NCI-H1092 (cell line): Measurements from ENCODE around the gene SIGLECL1.
"Not testable (repeated sequence)": the region's sequence is repeated elsewhere in the genome, so short reads cannot be mapped to it uniquely, and the experiment has no call there.

Experiments used
- DNase-seq: peaks from one replicate; lab custom pipeline; 2025; lab: John Stamatoyannopoulos, UW

SIGLECL1 gene

DNA sequence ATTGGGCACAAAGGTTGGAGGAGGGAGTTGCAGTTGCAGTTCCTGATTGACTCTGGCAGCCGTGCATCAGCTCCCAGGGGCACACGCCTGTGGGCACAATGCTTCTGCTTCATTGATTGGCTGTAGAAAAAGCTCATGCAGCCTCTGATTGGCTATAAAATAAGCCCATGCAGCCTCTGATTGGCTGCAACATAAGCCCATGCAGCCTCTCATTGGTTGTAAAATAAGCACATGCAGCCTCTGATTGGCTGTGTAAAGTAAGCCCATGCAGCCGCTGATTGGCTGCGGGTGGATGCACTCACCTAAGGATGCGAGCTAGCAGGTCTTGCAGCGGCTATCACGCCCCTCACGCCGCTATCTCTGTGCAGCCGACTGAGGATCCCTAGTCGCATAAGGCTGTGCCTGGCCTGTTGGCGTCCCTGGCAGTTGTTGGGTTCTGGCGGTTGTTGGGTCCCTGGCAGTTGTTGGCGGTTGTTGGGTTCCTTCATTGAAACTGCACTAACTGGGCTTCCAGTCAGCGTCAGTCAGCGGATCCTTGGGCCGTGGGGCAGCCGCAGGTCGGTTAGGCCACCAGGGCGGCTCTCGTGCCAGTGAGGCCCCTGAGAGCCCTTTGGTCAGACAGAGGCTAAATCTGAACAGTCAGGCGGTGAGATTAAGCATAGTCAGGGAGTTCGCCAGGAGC, at the start of gene SIGLECL1:
Gene SIGLECL1, plus strand, starts transcription at position 295 of the 682 bp plus-strand sequence. CDS start 12,993 bp downstream, outside the sequence.
- no peak for DNase-seq

DNA sequence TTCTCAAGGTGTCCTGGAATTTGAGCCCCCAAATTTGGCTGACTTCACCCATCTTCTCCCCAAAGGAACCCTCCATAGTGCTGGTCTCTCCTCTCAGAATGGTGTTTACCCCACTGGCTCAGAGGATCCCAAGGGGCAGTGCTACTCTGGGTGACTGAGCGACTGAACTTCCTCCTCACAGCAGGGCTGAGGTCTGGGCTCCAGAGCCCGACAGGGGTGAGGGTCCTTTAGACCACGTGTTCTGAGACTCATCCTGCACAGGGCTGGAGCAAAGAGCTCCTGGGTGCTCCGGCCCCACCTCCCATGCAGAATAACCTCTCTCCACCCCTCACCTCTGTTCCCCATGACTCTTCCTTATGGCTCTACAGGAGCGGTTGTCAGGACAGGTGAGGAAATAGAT, 49.2 kb upstream of the SIGLECL1 start:
- DNase-seq: no peak

- DNase-seq: no peak
These were observed 47.0 kb upstream of the SIGLECL1 start for GRCh38 chr19:51203916-51204315.

DNA sequence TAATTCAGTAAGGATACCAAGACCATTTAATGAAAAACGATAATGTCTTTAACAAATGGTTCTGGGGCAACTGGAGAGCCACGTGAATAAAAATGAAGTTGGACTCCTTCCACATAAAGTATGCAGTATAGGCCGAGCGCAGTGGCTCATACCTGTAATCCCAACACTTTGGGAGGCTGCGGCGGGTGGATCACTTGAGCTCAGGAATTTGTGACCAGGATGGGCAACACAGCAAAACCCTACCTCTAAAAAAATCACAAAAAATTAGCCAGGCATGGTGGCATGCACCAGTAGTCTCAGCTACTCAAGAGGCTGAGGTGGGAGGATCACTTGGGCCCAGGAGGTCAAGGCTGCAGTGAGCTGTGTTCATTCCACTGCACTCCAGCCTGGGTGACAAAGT, 46.6 kb upstream of the SIGLECL1 start:
- DNase-seq: no peak

DNA sequence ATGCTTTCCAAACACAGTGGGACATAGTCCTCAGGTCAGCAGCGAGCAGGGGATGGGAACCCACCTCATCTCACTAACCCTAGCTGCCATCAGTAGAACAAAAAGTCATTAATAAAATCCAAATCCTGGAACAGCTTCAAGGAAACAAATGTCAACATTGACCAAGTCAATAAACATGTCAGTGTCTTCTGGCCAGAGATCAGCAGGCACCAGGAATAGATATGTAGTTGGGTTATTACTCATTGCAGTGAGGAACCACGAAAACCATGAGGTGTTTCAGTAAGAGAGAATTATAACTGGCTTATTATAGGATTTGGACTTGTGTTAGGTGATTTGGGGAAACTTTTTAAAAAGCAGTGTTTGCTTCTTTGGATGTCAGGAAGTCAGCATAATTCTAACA, 43.1 kb upstream of the SIGLECL1 start:
- no peak for DNase-seq

DNA sequence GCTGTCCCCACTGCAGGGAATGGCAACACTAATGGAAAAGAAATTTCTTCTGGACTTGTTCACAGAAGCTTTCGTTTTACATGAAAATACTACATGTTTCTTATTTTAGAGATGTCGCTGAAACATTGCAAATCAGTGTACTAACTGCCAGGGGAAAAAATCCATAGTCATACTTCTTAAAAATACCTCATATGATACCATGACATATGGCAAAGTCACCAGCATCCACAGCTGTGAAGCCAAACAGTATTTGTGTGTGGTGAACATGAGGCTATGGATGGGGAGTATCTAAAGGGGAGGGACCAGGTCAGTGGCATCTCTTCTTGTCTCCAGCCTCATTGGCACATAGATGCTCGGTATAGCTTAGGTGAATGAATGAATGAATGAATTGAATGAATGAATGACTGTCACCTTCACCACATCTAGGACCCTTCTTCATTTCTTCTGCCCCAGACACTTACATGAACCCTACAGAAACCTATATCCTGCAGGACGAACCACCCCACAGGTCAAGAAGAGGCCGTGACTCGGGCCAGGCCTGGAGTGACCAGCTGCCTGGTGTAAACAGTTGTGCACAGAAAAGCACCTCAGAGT, 40.6 kb upstream of the SIGLECL1 start:
- no peak for DNase-seq

- DNase-seq: not testable (repeated sequence)
These were observed 40.0 kb upstream of the SIGLECL1 start for GRCh38 chr19:51210874-51211361.

- no peak for DNase-seq
These were observed 39.0 kb upstream of the SIGLECL1 start for GRCh38 chr19:51211833-51212232.

DNA sequence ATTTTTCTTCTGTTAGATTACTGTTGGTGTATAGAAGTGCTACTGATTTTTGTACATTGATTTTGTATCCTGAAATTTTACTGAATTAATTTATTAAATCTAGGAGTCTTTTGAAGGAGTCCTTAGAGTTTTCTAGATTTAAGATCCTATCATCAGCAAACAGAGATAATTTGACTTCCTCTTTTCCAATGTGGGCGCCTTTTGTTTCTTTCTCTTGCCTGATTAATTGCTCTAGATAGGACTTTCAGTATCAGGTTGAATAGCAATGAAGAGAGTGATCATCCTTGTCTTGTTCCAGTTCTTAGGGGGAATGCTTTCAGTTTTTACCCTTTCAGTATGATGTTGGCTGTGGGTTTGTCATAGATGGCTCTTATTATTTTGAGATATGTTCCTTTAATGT, 31.6 kb upstream of the SIGLECL1 start:
- DNase-seq: no peak

- DNase-seq: no peak
These were observed 30.9 kb upstream of the SIGLECL1 start for GRCh38 chr19:51219971-51220370.

GRCh38 chr19:51220996-51221395, 29.9 kb upstream of the SIGLECL1 start:
- no peak for DNase-seq

DNA sequence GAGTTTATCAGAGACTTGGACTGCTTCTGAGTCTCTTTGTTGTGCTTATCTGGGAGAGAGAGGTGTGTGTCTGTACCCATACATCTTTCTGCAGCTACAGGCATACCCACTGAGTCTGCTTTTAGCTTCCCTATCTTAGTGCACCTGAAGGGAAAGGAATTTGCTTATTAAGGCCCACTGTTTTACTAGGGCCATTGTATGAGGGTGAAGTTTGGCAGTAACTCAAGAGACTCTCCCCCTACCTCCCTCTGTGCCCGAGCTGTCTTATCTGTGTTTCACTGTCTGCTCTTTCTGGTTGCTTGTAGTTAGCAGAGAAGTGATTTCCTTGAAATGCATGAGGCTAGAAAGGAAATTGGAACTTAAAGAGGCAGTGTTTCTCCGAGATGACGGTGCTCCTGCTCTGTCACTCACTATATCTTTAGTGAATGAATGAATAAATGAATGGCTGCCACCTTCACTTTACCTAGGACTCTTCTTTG, 26.7 kb upstream of the SIGLECL1 start:
- no peak for DNase-seq

- DNase-seq: not testable (repeated sequence)
These were observed 25.9 kb upstream of the SIGLECL1 start, which contains the start of gene CD33 for GRCh38 chr19:51224898-51225393. CD33 (plus strand) TSS chr19:51225080; CDS start chr19:51225119, 39 bp downstream.

DNA sequence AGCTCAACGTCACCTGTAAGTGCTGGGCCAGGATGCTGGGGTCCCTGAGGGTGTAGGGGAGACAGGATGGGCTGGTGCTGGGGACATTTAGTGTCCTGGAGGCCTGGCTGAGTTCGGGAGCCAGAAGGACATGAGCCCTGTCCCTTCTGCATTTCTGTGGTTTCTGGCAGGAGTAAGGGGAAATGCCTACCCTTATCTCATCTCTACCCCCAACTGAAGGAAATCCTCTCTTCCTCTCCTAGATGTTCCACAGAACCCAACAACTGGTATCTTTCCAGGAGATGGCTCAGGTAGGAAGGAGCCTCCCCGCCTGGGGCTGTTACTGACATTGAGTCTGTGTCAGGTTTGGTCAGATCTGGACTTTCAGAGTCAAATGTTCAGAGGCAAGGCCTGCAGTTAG, 24.8 kb upstream of the SIGLECL1 start:
- no peak for DNase-seq

DNA sequence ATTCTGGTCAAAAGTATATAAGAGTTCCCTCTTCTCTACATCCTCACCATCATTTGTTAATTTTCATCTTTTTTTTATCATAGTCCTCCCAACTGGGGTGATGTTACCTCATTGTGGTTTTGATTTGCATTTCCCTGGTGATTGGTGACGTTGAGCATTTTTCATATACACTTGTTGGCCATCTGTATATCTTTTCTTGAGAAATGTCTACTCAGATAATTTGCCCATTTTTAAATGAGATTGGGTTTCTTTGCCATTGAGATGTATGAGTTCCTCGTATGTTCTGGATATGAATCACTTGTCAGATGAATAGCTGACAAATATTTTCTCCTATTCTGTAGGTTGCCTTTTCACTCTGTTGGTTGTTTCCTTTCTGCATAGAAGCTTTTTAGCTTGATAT, 23.6 kb upstream of the SIGLECL1 start:
- no peak for DNase-seq

DNA sequence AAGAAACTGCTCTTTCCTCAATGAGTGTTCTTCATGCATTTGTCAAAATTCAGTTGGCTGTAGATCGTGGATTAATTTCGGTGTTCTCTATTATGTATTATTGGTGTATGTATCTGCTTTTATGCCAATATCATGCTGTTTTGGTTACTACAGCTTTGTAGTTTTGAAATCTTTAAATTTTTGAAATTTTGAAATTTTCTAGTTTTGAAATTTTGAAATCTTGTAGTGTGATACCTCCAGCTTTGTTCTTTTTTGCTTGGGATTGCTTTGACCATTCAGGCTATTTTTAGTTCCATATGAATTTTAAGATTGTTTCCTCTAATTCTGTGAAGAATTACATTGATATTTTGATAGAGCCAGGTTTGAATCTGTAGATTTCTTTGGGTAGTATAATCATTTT, 22.9 kb upstream of the SIGLECL1 start:
- no peak for DNase-seq

GRCh38 chr19:51240866-51241265, 10.0 kb upstream of the SIGLECL1 start:
- no peak for DNase-seq

DNA sequence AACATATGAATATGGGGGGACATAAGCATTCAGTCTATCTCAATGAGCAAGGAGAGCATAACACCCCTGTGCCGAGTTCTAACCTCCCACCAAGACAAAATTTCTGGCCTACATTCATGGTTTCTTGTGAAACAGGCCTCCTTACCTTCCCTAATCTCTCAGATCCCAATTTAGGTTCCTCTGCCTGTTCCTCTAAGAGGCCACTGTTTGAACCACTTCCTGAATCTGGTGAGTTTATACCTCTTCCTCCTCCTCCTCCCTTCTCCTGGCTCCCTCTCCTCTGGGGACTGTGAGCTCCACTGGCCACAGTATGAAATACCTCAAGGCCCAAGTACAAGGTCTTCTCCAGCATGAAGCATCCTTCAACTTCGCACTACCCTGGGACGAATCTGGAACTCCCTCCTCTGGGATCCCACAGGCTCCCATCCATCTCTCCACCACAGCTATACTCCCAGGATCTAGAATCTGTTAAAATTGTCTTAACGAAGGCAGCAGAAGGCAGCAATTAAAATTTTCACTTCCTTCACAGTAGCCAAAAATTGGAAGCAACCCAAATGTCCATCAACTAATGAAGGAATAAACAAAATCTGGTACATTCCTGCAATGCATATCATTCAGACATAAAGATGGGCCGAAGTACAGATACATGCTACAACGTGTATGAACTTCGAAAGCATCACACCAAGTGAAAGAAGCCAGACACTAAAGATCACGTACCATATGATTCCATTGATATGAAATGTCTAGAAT, 7.8 kb upstream of the SIGLECL1 start:
- DNase-seq: no peak

DNA sequence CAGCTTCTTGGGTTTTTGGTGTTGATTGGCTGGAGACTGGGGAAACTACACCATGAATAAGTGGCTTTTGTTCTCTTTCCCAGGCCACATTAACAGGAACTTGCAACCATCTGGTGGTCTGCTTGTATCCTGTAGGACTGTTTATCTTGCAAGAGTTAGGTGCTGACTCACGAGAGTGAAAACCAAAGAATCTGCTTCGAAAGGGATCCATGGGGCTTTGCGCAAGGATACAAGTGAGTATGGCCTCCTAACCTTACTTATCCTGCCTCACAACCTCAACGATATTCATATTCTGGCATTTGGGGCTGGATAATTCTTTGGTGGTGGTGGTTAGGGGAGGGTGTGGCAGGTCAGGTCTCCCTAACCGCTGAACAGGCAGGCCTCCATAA, 4.7 kb upstream of the SIGLECL1 start:
- DNase-seq: no peak

GRCh38 chr19:51247972-51248590, 2.8 kb upstream of the SIGLECL1 start:
- DNase-seq: no peak

DNA sequence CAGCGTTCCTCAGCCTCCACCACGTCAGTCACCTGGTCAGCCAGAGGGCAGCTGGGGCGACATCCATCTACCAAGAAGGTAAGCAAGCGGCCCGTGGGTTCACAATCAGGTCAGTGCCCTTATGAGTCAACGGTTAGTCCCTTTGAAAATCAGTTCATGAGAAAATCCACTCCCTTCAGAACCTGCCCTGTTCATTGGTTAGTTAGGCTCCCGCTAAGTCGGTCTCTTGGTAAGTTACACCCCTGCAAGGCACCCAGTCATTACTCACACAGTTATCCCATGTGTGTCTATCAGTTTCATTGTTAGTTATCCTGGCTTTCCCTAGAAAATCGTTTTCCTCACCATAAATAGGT, 564 bp downstream of the SIGLECL1 start:
- no peak for DNase-seq
